HepG2 (cell line): Measurements from ENCODE around the gene ZNF3. TPM values are rescaled to one million over a fixed set of nuclear protein-coding genes. Genes with fewer than 3 reads are reported as not detected.

ENCODE experiments used
- microRNA counts: library from miRNA; unstranded; fragments of <30 nt; microRNA quantifications from one replicate; lab custom pipeline; 2015
- microRNA-seq: library from miRNA; unstranded; fragments of <30 nt; microRNA quantifications from one replicate; pipeline ENCODE4, GENCODE V29; 2020
- polyA plus RNA-seq, 8 experiments: library from polyadenylated mRNA; depleted of rRNA in 3 of 8; stranded (reverse) in 7 of 8; unstranded in 1 of 8; fragments of >200 nt; fragmentation: Illumina TruSeq in 4 of 8; extraction: Trizol in 4 of 8; gene quantifications; 2 replicates each; pipeline versions ENCODE4 v1.2.1 to v1.2.3, GENCODE V29; 2011 to 2016; ENCODE audit warnings: low read depth in 4 of 8, missing spikeins in 1 of 8, mixed read lengths in 1 of 8; ENCODE audit not compliant: insufficient read depth in 1 of 8
- small RNA-seq, 3 experiments: library from RNA; depleted of rRNA; stranded (forward); fragments of <200 nt; gene quantifications; one replicate each; pipeline ENCODE3, GENCODE V24; 2012; ENCODE audit warnings: low read depth in 2 of 3, low replicate concordance in 1 of 3; ENCODE audit not compliant: insufficient read length in 3 of 3, insufficient read depth in 2 of 3
- total RNA-seq, 5 experiments: library from RNA; depleted of rRNA; stranded (reverse); fragments of >200 nt; fragmentation: Illumina TruSeq; extraction: Trizol; gene quantifications; 2 replicates each; pipeline ENCODE4 v1.2.3, GENCODE V29; 2016; ENCODE audit warnings: low read depth in 1 of 5

Gene ZNF3
- total and polyA plus RNA-seq, 2 of the 13 experiments (the other 11 are each of a cell fraction or from before 2014, with no cell fraction given), result 33.7 to 56.9 TPM

MicroRNA genes within 50 kb of the gene (microRNA counts, 767-probe panel; counts per million panel counts)
- microRNA hsa-miR-106b-5p (lab: Ali Mortazavi, UCI) (not detected), microRNA hsa-miR-25-3p (lab: Ali Mortazavi, UCI) (52,063 counts per million, percentile 85 among the panel's probes with 10 or more counts), microRNA hsa-miR-93-5p (lab: Ali Mortazavi, UCI) (61,079 counts per million, percentile 95 among the panel's probes with 10 or more counts)

Small RNA genes lying within 50 kb of the gene (microRNA-seq; reads per million reads assigned to microRNA genes)
- gene MIR106B (5,652 reads per million, percentile 98 among the genes with 10 or more reads in this experiment), gene MIR25 (530 reads per million, percentile 85 among the genes with 10 or more reads in this experiment), gene MIR93 (8,140 reads per million, percentile 99 among the genes with 10 or more reads in this experiment)

Small RNA genes lying within 50 kb of the gene (small RNA-seq; reads per million reads assigned to genes)
- gene MIR106B, result 389 to 66,064 (median 21,823) reads per million in 3 experiments
- 1,455 to 158,439 (median 42,657) reads per million in 3 experiments for gene MIR25
- 283 to 23,892 (median 5,655) reads per million in 3 experiments for gene MIR93

Other genes with a start within 250 kb of the ZNF3 start
- not detected in 2 replicates for gene OR2AE1, start 204.7 kb downstream of the ZNF3 start, total RNA-seq (2016; rRNA removed; fragmentation: Illumina TruSeq; extraction: Trizol)
- 0.07 TPM in 1 of 2 replicates, not detected in the other for gene OR2AE1, start 204.7 kb downstream of the ZNF3 start, polyA plus RNA-seq (2011; rRNA removed)
- 21.7 and 25.1 TPM in 2 replicates for gene TRIM4, start 162.2 kb downstream of the ZNF3 start, total RNA-seq (2016; rRNA removed; fragmentation: Illumina TruSeq; extraction: Trizol)
- gene TRIM4, start 162.2 kb downstream of the ZNF3 start, polyA plus RNA-seq (2011; rRNA removed), result 16.6 and 17.6 TPM in 2 replicates
- gene GJC3, start 152.1 kb downstream of the ZNF3 start, total RNA-seq (2016; rRNA removed; fragmentation: Illumina TruSeq; extraction: Trizol), result 0.66 and 0.75 TPM in 2 replicates
- 1.4 TPM in 2 replicates for gene GJC3, start 152.1 kb downstream of the ZNF3 start, polyA plus RNA-seq (2011; rRNA removed)
- 37.9 and 93.8 TPM in 2 replicates for gene AZGP1, start 105.7 kb downstream of the ZNF3 start, total RNA-seq (2016; rRNA removed; fragmentation: Illumina TruSeq; extraction: Trizol)
- gene AZGP1, start 105.7 kb downstream of the ZNF3 start, polyA plus RNA-seq (2011; rRNA removed), result 229 and 265 TPM in 2 replicates
- gene ZKSCAN1, start 66.1 kb downstream of the ZNF3 start, total RNA-seq (2016; rRNA removed; fragmentation: Illumina TruSeq; extraction: Trizol), result 60.6 and 64.5 TPM in 2 replicates
- gene ZKSCAN1, start 66.1 kb downstream of the ZNF3 start, polyA plus RNA-seq (2011; rRNA removed), result 46.0 and 46.4 TPM in 2 replicates
- gene ZSCAN21, start 31.9 kb downstream of the ZNF3 start, total RNA-seq (2016; rRNA removed; fragmentation: Illumina TruSeq; extraction: Trizol), result 10.0 and 11.8 TPM in 2 replicates
- gene ZSCAN21, start 31.9 kb downstream of the ZNF3 start, polyA plus RNA-seq (2011; rRNA removed), result 7.0 and 8.5 TPM in 2 replicates
- 33.4 and 64.4 TPM in 2 replicates for gene COPS6, start 7.2 kb upstream of the ZNF3 start, total RNA-seq (2016; rRNA removed; fragmentation: Illumina TruSeq; extraction: Trizol)
- 117 and 124 TPM in 2 replicates for gene COPS6, start 7.2 kb upstream of the ZNF3 start, polyA plus RNA-seq (2011; rRNA removed)
- 214 and 229 TPM in 2 replicates for gene MCM7, start 19.7 kb upstream of the ZNF3 start, total RNA-seq (2016; rRNA removed; fragmentation: Illumina TruSeq; extraction: Trizol)
- 74.6 and 84.5 TPM in 2 replicates for gene MCM7, start 19.7 kb upstream of the ZNF3 start, polyA plus RNA-seq (2011; rRNA removed)
- 8.2 and 9.7 TPM in 2 replicates for gene AP4M1, start 19.9 kb upstream of the ZNF3 start, total RNA-seq (2016; rRNA removed; fragmentation: Illumina TruSeq; extraction: Trizol)
- gene AP4M1, start 19.9 kb upstream of the ZNF3 start, polyA plus RNA-seq (2011; rRNA removed), result 6.0 and 6.3 TPM in 2 replicates
- 18.8 and 25.6 TPM in 2 replicates for gene TAF6, start 37.6 kb upstream of the ZNF3 start, total RNA-seq (2016; rRNA removed; fragmentation: Illumina TruSeq; extraction: Trizol)
- 12.6 and 12.9 TPM in 2 replicates for gene TAF6, start 37.6 kb upstream of the ZNF3 start, polyA plus RNA-seq (2011; rRNA removed)
- 5.4 and 12.7 TPM in 2 replicates for gene CNPY4, start 37.9 kb upstream of the ZNF3 start, total RNA-seq (2016; rRNA removed; fragmentation: Illumina TruSeq; extraction: Trizol)
- 6.2 TPM in 2 replicates for gene CNPY4, start 37.9 kb upstream of the ZNF3 start, polyA plus RNA-seq (2011; rRNA removed)
- 1.8 and 2.1 TPM in 2 replicates for gene MBLAC1, start 45.2 kb upstream of the ZNF3 start, total RNA-seq (2016; rRNA removed; fragmentation: Illumina TruSeq; extraction: Trizol)
- gene MBLAC1, start 45.2 kb upstream of the ZNF3 start, polyA plus RNA-seq (2011; rRNA removed), result 0.79 and 0.88 TPM in 2 replicates
- 115 and 120 TPM in 2 replicates for gene LAMTOR4, start 67.2 kb upstream of the ZNF3 start, total RNA-seq (2016; rRNA removed; fragmentation: Illumina TruSeq; extraction: Trizol)
- gene LAMTOR4, start 67.2 kb upstream of the ZNF3 start, polyA plus RNA-seq (2011; rRNA removed), result 111 and 118 TPM in 2 replicates
- gene TRAPPC14, start 77.0 kb upstream of the ZNF3 start, total RNA-seq (2016; rRNA removed; fragmentation: Illumina TruSeq; extraction: Trizol), result 2.0 and 9.6 TPM in 2 replicates
- 4.7 and 7.0 TPM in 2 replicates for gene TRAPPC14, start 77.0 kb upstream of the ZNF3 start, polyA plus RNA-seq (2011; rRNA removed)
- gene GAL3ST4, start 86.9 kb upstream of the ZNF3 start, total RNA-seq (2016; rRNA removed; fragmentation: Illumina TruSeq; extraction: Trizol), result 0.29 TPM in 1 of 2 replicates, not detected in the other
- 0.41 and 0.73 TPM in 2 replicates for gene GAL3ST4, start 86.9 kb upstream of the ZNF3 start, polyA plus RNA-seq (2011; rRNA removed)
- gene GPC2, start 95.7 kb upstream of the ZNF3 start, total RNA-seq (2016; rRNA removed; fragmentation: Illumina TruSeq; extraction: Trizol), result 0.10 and 0.64 TPM in 2 replicates
- gene GPC2, start 95.7 kb upstream of the ZNF3 start, polyA plus RNA-seq (2011; rRNA removed), result 0.76 and 0.78 TPM in 2 replicates
- gene STAG3, start 96.2 kb upstream of the ZNF3 start, total RNA-seq (2016; rRNA removed; fragmentation: Illumina TruSeq; extraction: Trizol), result 0.22 and 0.33 TPM in 2 replicates
- 0.09 and 0.12 TPM in 2 replicates for gene STAG3, start 96.2 kb upstream of the ZNF3 start, polyA plus RNA-seq (2011; rRNA removed)
- gene PVRIG, start 138.2 kb upstream of the ZNF3 start, total RNA-seq (2016; rRNA removed; fragmentation: Illumina TruSeq; extraction: Trizol), result not detected in 2 replicates
- not detected in 2 replicates for gene PVRIG, start 138.2 kb upstream of the ZNF3 start, polyA plus RNA-seq (2011; rRNA removed)
- not detected in 2 replicates for gene SPDYE3, start 226.0 kb upstream of the ZNF3 start, total RNA-seq (2016; rRNA removed; fragmentation: Illumina TruSeq; extraction: Trizol)
- not detected in 2 replicates for gene SPDYE3, start 226.0 kb upstream of the ZNF3 start, polyA plus RNA-seq (2011; rRNA removed)